GM21367 (cell line): ENCODE data around the gene LAMC1.

Experiments
- ATAC-seq: cut with Tn5 transposase; IDR thresholded peaks from one replicate; pipeline ENCODE4 v1.9.1; 2021; ENCODE audit not compliant: unreplicated experiment

Gene LAMC1

DNA sequence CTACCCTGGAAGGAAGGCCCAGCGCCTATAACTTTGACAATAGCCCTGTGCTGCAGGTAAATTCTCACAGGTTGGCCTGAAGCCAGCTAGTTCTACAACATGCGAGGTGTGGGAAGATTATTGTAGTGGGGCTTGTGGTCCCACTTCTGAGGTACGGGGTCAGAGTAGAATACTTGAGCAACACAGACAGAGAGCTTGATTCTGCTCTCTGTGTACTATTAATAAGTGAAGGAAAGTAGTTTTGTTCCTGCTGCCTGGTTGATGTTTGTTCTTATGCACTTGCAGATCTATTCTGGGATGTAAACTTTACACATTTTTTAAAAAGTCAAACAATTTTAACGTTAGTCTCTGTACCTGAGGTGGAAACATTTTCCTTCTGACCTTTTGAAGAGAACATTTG is 80.4 kb downstream of the LAMC1 start:
- no peak for ATAC-seq

DNA sequence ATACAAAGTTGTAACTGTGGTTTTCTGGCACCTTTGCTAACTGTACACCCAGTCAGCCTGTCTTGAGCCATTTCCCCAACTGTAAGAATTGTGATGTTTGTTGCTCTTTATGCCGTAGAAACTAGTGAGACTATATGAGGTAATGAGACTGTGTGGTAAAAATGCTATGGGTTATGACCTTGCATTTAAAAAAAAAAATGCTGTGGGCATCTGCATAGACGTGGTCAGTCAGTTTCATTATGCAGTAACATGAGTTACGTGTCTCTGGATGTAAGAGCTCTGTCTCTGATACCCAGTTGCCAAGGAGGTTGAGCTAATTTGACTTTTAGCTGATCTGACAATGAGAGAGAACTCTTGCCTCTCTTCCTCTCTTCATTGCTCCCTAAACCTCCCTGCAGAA is 82.2 kb downstream of the LAMC1 start:
- ATAC-seq: no peak

DNA sequence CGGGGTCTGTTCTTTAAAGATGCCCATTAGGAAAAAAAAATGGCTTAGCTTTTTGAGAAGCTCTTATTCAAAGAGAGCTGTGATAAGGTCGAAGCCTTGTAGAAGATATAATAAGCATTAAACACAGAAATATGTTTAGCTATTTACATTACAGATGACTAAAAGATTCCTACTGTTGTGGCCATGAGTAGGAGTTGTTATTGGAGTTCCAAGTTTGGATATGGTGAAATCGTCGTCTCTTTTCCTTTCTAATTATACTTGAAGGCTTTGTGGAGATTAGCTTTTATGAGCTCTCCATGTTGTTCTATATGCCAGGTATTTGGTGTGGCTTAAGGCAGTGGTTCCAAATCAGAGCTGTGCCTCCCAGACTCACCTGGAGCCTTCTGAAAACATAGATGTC is 82.9 kb downstream of the LAMC1 start:
- no peak for ATAC-seq

DNA sequence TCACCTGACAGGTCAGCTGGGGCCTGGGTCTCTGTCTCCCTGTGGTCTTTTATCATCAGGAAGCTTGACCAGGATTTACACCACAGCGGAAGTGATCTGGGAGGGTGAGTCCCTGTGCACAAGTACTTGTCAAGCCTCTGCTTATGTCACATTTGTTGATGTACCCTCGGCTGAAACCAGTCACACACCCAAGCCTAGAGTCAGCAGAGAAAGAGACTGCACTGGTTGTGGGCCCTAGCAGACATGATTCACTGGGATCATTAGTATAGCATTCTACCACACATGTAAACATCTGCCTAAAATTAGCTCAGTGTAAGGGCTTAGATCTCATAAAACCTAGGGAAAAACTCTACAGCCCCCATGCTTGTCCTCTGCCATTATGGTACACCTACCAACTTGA is 83.5 kb downstream of the LAMC1 start:
- ATAC-seq: no peak

DNA sequence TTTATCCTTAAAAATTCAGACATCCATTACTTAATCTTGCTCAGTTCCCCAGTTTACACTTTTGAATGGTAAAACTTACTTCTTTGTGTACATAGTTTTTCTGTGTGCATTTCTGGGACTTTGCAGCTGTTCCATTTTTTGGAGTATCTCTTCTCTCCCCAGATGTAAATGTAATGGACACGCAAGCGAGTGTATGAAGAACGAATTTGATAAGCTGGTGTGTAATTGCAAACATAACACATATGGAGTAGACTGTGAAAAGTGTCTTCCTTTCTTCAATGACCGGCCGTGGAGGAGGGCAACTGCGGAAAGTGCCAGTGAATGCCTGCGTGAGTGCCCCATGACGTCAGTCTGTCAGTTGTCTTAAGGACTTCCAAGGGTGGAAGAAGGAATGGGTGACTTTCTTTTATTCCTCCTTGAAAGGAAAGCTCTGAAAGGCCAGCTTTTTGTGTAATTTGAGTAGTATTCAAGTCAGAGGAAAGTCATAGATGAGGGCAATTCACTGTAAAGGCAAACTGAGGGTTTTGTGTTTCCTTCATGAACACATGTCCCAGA is 87.2 kb downstream of the LAMC1 start:
- ATAC-seq: no peak

DNA sequence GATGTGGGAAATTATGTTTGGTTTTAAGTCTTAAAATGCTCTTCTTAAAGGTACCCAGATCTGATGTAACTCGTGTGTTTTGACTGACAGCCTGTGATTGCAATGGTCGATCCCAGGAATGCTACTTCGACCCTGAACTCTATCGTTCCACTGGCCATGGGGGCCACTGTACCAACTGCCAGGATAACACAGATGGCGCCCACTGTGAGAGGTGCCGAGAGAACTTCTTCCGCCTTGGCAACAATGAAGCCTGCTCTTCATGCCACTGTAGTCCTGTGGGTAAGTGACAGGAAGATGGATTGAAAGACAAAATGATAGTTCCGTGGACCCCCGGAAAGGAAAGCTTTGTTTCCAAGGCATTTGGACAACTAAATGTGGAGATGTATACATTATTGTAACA is 91.2 kb downstream of the LAMC1 start:
- ATAC-seq: no peak

DNA sequence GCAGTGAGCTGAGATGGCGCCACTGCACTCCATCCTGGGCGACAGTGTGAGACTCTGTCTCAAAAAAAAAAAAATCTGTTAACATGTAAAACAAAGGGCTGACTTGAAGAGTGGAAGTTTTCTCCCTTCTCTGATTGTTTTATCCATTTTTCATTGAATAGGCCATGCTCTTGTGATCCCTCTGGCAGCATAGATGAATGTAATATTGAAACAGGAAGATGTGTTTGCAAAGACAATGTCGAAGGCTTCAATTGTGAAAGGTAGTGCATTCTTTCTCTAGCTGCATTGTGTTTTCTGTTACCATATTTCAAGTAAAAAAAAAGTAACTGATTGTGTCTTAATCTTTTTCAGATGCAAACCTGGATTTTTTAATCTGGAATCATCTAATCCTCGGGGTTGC is 93.2 kb downstream of the LAMC1 start:
- ATAC-seq: no peak

DNA sequence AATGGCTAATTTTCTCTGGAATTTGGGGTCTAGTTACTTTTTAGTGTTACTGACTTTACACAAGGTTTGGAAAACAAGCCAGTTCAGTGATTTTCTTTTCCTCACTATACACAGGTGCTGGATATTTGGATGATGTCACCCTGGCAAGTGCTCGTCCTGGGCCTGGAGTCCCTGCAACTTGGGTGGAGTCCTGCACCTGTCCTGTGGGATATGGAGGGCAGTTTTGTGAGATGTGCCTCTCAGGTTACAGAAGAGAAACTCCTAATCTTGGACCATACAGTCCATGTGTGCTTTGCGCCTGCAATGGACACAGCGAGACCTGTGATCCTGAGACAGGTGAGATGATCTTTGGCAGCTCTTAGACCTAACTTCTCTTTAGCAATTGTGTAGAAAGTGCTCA is 98.4 kb downstream of the LAMC1 start:
- no peak for ATAC-seq

DNA sequence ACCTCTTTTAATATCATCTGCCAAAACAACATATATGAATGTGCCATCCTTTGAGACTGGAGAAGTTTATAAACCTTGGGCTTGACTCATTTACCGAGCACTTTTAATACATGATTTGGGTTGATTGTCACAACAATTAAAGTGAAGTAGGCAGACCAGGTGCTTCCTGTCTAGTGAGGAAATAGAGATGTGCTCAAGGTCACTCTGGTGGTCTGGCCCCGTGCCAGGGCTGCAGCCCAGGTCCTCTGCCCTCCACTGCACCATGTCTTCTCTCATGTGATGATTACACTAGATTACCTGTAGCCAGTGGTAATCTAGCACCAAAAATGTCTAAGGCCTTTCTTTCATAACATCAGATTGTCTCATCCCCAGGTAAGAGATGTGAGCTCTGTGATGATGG is 101.0 kb downstream of the LAMC1 start:
- ATAC-seq: no peak

DNA sequence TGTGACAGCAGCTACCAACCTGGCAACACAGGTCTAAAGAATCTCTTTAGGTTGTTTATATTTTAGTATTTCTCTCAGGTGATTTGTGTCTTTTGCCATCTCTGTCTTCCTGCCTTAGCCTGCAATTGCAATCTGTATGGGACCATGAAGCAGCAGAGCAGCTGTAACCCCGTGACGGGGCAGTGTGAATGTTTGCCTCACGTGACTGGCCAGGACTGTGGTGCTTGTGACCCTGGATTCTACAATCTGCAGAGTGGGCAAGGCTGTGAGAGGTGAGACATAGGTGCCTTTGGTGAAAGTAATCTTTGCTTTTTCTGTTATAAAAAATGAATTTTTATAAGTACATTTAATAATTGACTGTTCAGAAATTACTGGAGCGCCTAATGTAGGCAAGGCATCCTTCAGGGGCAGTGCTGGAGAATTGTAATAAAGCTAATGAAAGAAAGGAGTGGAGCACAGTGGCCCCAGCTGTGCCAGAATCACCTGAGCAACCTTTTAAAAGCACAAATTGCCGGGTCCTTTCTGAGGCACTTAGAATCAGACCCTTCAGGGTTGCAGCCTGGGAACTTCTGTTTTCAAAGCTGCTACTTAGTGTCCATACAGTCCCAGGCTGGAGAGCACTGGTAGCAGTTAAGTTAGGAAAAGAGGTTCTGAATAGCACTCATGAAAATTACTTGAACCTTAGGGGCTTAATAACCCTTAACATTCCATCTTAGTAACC is 102.2 kb downstream of the LAMC1 start:
- no peak for ATAC-seq

DNA sequence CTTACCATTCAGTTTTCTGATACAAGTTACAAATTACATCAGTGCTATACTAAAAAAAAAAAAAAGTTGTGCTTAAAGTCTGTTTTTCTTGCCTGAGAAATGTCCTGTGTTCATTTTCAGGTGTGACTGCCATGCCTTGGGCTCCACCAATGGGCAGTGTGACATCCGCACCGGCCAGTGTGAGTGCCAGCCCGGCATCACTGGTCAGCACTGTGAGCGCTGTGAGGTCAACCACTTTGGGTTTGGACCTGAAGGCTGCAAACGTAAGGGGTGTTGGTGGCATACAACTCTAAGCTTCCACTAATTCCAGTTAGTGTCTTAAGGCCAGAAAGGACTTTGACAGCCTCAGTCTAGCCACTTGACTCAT is 102.8 kb downstream of the LAMC1 start:
- no peak for ATAC-seq

DNA sequence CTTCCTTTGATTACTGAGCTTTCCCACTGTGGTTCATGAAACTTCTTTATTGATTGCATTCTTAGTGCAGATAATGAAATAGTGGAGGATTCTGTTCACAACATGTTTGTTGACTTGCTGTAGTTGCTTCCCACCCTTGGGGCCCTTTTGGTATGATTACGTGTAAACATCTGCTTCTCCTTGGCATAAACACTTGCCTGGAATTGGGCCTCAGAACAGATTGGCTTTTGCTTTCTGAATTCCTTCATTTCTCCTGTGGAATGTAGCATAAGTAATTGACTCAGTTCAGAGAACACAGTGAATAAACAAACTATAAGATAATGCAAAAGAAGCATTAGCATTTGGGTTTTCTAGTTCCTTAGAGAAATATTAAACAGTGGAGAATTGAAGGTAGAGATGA is 103.3 kb downstream of the LAMC1 start:
- no peak for ATAC-seq

DNA sequence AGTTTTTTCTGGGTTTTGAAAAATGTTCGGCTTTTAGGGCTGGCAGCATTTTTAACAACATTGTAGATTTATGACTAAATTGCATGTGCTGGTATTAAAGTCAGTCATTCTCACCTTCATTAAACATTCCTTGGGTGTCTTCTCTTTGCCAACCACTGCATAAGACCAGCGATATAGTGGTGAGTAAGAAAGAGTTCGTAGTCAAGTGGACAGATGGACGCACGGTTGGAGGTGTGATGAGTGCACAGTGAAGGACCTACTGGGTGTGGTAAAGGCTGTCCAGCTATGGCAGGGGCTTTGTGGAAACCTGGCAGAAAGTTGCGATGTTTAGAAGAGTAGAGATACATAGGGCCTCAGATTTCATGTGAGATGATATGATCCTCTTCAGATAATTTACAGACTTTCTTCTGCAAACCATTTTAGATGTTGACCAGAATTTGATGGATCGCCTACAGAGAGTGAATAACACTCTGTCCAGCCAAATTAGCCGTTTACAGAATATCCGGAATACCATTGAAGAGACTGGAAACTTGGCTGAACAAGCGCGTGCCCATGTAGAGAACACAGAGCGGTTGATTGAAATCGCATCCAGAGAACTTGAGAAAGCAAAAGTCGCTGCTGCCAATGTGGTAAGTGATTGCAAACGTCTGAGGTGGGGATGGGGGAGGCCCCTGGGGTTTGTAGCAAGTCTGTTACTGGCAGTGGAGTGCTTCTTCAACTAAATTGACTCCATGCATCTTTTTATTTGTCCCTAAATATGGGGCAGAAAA is 106.9 kb downstream of the LAMC1 start:
- ATAC-seq: no peak

DNA sequence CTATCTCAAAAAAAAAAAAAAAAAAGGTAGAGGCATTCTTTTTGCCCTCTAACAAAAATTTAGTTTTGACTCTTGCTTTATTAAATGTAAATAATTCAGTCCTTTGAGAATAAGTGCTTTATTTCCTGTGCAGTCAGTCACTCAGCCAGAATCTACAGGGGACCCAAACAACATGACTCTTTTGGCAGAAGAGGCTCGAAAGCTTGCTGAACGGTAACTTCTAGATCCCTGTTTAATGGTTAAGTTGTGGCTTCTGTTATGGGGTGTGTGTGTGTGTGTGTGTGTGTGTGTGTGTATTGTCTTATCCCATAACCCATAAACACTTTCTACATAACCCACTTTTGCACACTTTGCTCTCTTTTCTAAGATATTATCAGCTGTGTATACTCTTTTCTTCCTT is 107.9 kb downstream of the LAMC1 start:
- no peak for ATAC-seq

DNA sequence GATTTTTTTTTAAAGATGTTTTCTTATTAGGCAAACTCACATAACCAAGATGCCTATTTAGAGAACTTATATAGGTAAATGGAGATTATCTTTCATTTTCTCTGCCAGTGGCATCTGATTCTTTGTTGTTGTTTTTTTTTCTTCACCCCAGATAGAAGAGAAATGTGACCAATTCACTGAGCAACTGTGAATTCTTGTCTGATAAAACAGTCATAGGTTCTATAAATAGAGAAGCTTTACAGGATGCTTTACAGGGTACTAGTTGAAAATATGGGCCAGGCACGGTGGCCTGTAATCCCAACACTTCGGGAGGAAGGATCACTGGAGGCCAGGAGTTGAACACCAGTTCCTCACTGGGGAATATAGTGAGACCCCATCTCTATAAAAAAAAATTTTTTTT is 112.1 kb downstream of the LAMC1 start:
- no peak for ATAC-seq

DNA sequence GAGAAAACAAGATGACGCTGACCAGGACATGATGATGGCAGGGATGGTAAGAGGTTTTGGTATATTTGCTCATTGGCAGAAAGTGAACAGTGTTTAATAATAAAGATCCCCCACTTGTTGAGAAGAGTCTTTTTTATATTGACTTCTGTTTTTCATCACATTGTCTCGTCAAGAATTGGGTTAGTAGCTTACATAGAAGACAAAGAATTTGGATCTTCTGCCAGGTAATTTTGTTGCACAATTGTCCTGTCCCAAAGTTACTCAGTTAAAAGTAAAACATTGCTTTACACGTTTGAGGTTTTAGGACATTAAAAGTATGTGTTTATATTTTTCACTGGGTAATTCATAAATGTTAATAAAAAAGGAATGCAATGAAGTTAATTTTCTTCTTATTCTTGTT is 114.6 kb downstream of the LAMC1 start:
- ATAC-seq: no peak

DNA sequence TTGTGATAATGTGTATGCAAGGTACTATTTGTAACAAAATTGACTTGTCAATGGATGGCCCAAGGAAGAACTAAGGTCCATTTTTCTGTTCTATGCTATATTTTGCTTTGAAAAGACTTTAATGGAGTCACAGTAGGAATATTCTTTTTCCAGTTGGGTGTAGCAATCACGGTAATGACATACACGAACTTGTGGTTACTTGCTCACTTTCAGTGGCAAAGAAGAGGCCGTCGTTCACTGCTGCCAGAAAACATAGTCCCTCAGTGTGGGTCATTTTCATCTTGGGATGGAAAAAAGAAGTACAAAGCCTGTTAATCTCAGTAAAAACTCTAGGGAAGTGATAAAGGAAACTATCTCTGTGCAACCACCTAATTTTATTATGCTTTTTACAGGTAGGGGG is 115.1 kb downstream of the LAMC1 start:
- ATAC-seq: no peak

DNA sequence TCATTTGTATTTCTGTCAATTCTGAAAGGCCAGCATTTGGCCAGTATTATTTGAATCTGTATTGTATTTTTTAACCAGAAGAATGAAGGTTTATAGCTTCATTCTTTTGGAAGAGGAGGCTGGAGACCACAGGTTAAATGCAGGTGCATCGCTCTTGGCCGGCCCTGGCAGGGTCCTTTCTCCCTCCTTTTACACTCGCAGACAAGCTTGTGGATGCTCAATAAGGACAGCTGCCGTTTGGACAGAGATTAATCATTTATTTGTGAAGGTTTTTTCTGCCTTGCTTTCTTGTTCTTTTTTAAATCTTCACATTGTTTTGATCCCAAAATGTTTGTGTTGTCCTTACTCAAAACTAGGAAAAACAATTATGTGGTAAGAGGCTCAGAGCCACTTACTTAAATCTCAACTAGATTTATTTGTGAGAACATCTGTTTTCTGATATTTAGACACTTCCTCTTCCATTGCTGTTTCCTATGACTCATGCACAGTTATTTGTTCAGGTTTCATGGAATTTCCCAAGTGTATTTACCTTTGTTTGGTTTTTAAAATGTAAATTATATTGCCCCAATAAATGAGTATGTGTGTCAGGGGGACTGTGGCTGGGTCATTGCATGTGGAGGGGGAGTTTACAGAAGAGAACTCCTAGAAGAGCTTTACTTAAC is 116.2 kb downstream of the LAMC1 start:
- no peak for ATAC-seq

DNA sequence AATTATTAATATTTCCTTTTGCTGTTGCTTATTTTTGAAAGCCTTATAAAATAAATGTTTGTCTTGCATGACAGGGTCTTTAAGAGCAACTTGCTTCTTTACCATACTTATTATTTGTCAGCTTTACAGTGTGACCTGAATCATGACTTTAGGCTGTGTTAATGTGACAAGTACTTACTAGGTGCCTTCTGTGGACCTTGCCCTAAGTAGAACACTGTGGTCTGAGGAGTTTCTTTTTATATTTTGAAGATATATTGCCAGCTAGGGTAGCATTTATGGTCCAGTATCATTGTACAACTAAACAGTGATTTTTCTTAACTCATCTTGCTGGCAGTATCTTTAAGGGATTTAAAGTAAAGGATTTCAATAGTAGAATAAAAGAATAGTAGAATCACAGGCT is 117.4 kb downstream of the LAMC1 start:
- no peak for ATAC-seq

DNA sequence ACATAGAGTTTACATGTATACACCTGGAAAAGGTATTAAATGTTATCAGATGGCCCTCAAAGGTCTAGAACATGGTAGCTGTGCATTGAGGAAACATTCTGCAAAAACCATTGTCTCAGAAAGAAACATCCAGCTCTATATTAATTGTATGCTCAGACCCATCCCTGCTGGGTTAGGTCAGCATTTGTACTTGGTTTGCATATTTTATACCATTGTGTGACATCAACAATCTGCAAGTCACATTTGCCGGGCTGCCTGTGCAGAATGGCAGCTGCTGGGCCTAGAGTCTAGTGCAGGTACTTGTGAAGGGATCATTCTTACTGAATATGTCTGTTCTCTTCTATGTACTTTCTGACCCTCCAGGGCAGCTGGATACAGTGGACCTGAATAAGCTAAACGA is 119.0 kb downstream of the LAMC1 start:
- ATAC-seq: no peak

DNA sequence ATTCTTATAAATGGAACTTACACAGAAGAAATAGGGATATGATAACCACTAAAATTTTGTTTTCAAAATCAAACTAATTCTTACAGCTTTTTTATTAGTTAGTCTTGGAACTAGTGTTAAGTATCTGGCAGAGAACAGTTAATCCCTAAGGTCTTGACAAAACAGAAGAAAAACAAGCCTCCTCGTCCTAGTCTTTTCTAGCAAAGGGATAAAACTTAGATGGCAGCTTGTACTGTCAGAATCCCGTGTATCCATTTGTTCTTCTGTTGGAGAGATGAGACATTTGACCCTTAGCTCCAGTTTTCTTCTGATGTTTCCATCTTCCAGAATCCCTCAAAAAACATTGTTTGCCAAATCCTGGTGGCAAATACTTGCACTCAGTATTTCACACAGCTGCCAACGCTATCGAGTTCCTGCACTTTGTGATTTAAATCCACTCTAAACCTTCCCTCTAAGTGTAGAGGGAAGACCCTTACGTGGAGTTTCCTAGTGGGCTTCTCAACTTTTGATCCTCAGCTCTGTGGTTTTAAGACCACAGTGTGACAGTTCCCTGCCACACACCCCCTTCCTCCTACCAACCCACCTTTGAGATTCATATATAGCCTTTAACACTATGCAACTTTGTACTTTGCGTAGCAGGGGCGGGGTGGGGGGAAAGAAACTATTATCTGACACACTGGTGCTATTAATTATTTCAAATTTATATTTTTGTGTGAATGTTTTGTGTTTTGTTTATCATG is 120.5 kb downstream of the LAMC1 start:
- no peak for ATAC-seq
